Measurements from ENCODE around the gene RNU7-1. TPM values are rescaled to one million over a fixed set of nuclear protein-coding genes. Genes with fewer than 3 reads are reported as not detected.
A peak's percentile ranks its signal among the peaks of the same experiment; 100 is the strongest.

RNU7-1 gene
- total RNA-seq, 1 experiment from 2014 or later = not detected

DNA sequence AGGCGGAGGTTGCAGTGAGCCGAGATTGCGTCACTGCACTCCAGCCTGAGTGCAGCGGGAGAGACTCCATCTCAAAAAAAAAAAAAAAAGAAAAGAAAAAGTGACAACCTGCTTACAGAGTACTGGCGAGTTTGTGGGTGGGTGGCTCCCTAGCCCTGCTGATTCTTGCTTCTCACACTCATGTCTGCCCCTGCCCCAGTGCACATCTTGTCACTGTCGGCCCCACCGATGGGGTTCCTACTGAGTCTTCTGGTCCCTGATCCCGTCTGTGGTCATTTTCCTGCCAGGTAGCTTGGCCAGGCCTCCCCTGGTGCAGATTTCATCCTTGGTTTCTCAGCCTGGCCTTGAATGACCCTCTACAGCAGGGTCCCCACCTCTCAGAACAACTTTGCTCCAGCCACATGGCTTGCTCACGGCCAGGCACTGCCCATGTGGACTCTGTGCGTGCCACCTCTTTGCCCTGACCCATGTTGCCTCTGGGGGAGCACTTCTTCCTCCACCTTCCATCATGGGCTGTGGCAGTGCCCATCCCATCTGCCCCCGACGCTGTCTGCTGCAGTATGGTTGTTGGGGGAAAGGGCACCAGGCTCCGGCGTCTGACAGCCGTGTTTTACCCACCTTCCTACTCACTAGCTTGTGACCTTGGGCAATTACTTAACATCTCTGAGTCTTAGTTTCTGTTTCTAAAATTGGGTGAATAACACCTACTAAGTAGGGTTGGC is 5.4 kb downstream of the RNU7-1 start:
- no peaks in the 10 kb centered on the region for H3K9me3 Mint-ChIP-seq
- POLR2A ChIA-PET = no interaction called here
- TF ChIP-seq, protein P1, sequence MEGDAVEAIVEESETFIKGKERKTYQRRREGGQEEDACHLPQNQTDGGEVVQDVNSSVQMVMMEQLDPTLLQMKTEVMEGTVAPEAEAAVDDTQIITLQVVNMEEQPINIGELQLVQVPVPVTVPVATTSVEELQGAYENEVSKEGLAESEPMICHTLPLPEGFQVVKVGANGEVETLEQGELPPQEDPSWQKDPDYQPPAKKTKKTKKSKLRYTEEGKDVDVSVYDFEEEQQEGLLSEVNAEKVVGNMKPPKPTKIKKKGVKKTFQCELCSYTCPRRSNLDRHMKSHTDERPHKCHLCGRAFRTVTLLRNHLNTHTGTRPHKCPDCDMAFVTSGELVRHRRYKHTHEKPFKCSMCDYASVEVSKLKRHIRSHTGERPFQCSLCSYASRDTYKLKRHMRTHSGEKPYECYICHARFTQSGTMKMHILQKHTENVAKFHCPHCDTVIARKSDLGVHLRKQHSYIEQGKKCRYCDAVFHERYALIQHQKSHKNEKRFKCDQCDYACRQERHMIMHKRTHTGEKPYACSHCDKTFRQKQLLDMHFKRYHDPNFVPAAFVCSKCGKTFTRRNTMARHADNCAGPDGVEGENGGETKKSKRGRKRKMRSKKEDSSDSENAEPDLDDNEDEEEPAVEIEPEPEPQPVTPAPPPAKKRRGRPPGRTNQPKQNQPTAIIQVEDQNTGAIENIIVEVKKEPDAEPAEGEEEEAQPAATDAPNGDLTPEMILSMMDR (IDR thresholded peaks at IDR 0.05) = no peak
- no peak for TF ChIP-seq CBFB (CRISPR knock-in tag; IDR thresholded peaks at IDR 0.05; ENCODE audit: low read depth)
- TF ChIP-seq RELA (CRISPR knock-in tag; IDR thresholded peaks at IDR 0.05; ENCODE audit: borderline replicate concordance) = no peak
- no peak for TF ChIP-seq NFYB (CRISPR knock-in tag; conservative IDR thresholded peaks at IDR 0.05; ENCODE audit: low read depth)
- no peak for TF ChIP-seq ZNF416 (CRISPR knock-in tag; IDR thresholded peaks at IDR 0.05)
- TF ChIP-seq NR3C1 (CRISPR knock-in tag; conservative IDR thresholded peaks at IDR 0.05; ENCODE audit: low read depth) = no peak
- no peak for TF ChIP-seq TEAD4 (CRISPR knock-in tag; IDR thresholded peaks at IDR 0.05)
- TF ChIP-seq, protein P2, sequence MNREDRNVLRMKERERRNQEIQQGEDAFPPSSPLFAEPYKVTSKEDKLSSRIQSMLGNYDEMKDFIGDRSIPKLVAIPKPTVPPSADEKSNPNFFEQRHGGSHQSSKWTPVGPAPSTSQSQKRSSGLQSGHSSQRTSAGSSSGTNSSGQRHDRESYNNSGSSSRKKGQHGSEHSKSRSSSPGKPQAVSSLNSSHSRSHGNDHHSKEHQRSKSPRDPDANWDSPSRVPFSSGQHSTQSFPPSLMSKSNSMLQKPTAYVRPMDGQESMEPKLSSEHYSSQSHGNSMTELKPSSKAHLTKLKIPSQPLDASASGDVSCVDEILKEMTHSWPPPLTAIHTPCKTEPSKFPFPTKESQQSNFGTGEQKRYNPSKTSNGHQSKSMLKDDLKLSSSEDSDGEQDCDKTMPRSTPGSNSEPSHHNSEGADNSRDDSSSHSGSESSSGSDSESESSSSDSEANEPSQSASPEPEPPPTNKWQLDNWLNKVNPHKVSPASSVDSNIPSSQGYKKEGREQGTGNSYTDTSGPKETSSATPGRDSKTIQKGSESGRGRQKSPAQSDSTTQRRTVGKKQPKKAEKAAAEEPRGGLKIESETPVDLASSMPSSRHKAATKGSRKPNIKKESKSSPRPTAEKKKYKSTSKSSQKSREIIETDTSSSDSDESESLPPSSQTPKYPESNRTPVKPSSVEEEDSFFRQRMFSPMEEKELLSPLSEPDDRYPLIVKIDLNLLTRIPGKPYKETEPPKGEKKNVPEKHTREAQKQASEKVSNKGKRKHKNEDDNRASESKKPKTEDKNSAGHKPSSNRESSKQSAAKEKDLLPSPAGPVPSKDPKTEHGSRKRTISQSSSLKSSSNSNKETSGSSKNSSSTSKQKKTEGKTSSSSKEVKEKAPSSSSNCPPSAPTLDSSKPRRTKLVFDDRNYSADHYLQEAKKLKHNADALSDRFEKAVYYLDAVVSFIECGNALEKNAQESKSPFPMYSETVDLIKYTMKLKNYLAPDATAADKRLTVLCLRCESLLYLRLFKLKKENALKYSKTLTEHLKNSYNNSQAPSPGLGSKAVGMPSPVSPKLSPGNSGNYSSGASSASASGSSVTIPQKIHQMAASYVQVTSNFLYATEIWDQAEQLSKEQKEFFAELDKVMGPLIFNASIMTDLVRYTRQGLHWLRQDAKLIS (CRISPR knock-in tag; IDR thresholded peaks at IDR 0.05; ENCODE audit: borderline replicate concordance) = no peak
- TF ChIP-seq MXD4 (CRISPR knock-in tag; IDR thresholded peaks at IDR 0.05; ENCODE audit: borderline replicate concordance) = no peak
- TF ChIP-seq SP1 (CRISPR knock-in tag; conservative IDR thresholded peaks at IDR 0.05) = no peak
- TF ChIP-seq, protein P3, sequence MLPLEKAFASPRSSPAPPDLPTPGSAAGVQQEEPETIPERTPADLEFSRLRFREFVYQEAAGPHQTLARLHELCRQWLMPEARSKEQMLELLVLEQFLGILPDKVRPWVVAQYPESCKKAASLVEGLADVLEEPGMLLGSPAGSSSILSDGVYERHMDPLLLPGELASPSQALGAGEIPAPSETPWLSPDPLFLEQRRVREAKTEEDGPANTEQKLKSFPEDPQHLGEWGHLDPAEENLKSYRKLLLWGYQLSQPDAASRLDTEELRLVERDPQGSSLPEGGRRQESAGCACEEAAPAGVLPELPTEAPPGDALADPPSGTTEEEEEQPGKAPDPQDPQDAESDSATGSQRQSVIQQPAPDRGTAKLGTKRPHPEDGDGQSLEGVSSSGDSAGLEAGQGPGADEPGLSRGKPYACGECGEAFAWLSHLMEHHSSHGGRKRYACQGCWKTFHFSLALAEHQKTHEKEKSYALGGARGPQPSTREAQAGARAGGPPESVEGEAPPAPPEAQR (CRISPR knock-in tag; IDR thresholded peaks at IDR 0.05) = no peak
- no peak for TF ChIP-seq ZBTB21 (CRISPR knock-in tag; IDR thresholded peaks at IDR 0.05; ENCODE audit: borderline replicate concordance)
- TF ChIP-seq, protein P4, sequence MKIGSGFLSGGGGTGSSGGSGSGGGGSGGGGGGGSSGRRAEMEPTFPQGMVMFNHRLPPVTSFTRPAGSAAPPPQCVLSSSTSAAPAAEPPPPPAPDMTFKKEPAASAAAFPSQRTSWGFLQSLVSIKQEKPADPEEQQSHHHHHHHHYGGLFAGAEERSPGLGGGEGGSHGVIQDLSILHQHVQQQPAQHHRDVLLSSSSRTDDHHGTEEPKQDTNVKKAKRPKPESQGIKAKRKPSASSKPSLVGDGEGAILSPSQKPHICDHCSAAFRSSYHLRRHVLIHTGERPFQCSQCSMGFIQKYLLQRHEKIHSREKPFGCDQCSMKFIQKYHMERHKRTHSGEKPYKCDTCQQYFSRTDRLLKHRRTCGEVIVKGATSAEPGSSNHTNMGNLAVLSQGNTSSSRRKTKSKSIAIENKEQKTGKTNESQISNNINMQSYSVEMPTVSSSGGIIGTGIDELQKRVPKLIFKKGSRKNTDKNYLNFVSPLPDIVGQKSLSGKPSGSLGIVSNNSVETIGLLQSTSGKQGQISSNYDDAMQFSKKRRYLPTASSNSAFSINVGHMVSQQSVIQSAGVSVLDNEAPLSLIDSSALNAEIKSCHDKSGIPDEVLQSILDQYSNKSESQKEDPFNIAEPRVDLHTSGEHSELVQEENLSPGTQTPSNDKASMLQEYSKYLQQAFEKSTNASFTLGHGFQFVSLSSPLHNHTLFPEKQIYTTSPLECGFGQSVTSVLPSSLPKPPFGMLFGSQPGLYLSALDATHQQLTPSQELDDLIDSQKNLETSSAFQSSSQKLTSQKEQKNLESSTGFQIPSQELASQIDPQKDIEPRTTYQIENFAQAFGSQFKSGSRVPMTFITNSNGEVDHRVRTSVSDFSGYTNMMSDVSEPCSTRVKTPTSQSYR (CRISPR knock-in tag; IDR thresholded peaks at IDR 0.05) = no peak
- TF ChIP-seq GABPB1 (CRISPR knock-in tag; IDR thresholded peaks at IDR 0.05) = no peak
- TF ChIP-seq TP53 (CRISPR knock-in tag; IDR thresholded peaks at IDR 0.05) = no peak
- TF ChIP-seq, protein P5, sequence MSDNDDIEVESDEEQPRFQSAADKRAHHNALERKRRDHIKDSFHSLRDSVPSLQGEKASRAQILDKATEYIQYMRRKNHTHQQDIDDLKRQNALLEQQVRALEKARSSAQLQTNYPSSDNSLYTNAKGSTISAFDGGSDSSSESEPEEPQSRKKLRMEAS (CRISPR knock-in tag; IDR thresholded peaks at IDR 0.05) = no peak
- no peaks in the 10 kb centered on the region for H3K36me3 Mint-ChIP-seq
- H3K4me3 Mint-ChIP-seq = no peak overlapping the region
- DNase-seq (ENCODE audit: low spot score) = no peak
- H3K27me3 Mint-ChIP-seq (ENCODE audit: low read depth) = no peaks in the 10 kb centered on the region
- H3K4me1 Mint-ChIP-seq = peaks cover 42% of the 10 kb centered on the region
- peak overlapping the region; percentile 32; the same call in 1 of the 2 replicates for H3K27ac Mint-ChIP-seq
- no peak for ATAC-seq
- CTCF ChIA-PET = interaction anchor here (1.2 to 1.6 kb wide), 3 partner anchors 13 to 164 kb away, joined by 4 to 9 read pairs (median 6); no protein-coding TSS in a partner anchor

Measured in WTC11 (cell line).